H9 (cell line): ENCODE measurements around the gene ACSS2. TPM values are rescaled to one million over a fixed set of nuclear protein-coding genes. Genes with fewer than 3 reads are reported as not detected.

Experiments used
- DNase-seq: peaks from one replicate; pipeline ENCODE4 v3.0.0-alpha.2; 2017
- H2AFZ ChIP-seq: one replicate; pipeline ENCODE4 v1.6.1; 2013; ENCODE audit warnings: mild to moderate bottlenecking, low read length, control low read depth, moderate library complexity
- H2AK5ac ChIP-seq: 2 replicates; pipeline ENCODE4 v1.6.1; 2013; ENCODE audit warnings: low read length, control low read depth, mixed read lengths; ENCODE audit not compliant: insufficient read length
- H2BK120ac ChIP-seq: one replicate; pipeline ENCODE4 v1.6.1; 2013; ENCODE audit warnings: low read depth, mild to moderate bottlenecking, low read length, control low read depth, inconsistent platforms; ENCODE audit not compliant: poor library complexity, severe bottlenecking
- H2BK12ac ChIP-seq: 2 replicates; pipeline ENCODE4 v1.6.1; 2013; ENCODE audit warnings: low read length, control low read depth, mixed read lengths, low read depth; ENCODE audit not compliant: insufficient read length
- H2BK15ac ChIP-seq: 2 replicates; pipeline ENCODE4 v1.6.1; 2013; ENCODE audit warnings: low read depth, low read length, control low read depth
- H2BK20ac ChIP-seq: one replicate; pipeline ENCODE4 v1.6.1; 2013; ENCODE audit warnings: low read depth, mild to moderate bottlenecking, low read length, control low read depth, inconsistent platforms; ENCODE audit not compliant: poor library complexity, severe bottlenecking
- H2BK5ac ChIP-seq: 2 replicates; pipeline ENCODE4 v1.6.1; 2013; ENCODE audit warnings: low read length, control low read depth, mixed read lengths; ENCODE audit not compliant: insufficient read length
- H3K14ac ChIP-seq: 2 replicates; pipeline ENCODE4 v1.6.1; 2013; ENCODE audit warnings: low read length, control low read depth; ENCODE audit not compliant: insufficient read depth
- H3K18ac ChIP-seq: 2 replicates; pipeline ENCODE4 v1.6.1; 2013; ENCODE audit warnings: low read depth, mild to moderate bottlenecking, mixed read lengths, low read length, control low read depth; ENCODE audit not compliant: insufficient read length
- H3K23ac ChIP-seq: 2 replicates; pipeline ENCODE4 v1.6.1; 2013; ENCODE audit warnings: low read length, control low read depth, mixed read lengths, low read depth; ENCODE audit not compliant: insufficient read length
- H3K23me2 ChIP-seq: 2 replicates; pipeline ENCODE4 v1.6.1; 2013; ENCODE audit warnings: low read depth, mild to moderate bottlenecking, mixed read lengths, low read length, control low read depth; ENCODE audit not compliant: insufficient read length, poor library complexity, severe bottlenecking
- H3K27ac ChIP-seq: 2 replicates; pipeline ENCODE4 v1.5.1; 2013; ENCODE audit warnings: low read length, control low read depth, mixed read lengths, low read depth; ENCODE audit not compliant: insufficient read length
- H3K27me3 ChIP-seq: 2 replicates; pipeline ENCODE4 v1.6.1; 2013; ENCODE audit warnings: low read length, control low read depth, inconsistent platforms; ENCODE audit not compliant: insufficient read depth
- H3K4ac ChIP-seq: 2 replicates; pipeline ENCODE4 v1.6.1; 2013; ENCODE audit warnings: low read depth, mild to moderate bottlenecking, control low read depth, inconsistent platforms, low read length, moderate library complexity
- H3K4me1 ChIP-seq: 2 replicates; pipeline ENCODE4 v1.6.1; 2013; ENCODE audit warnings: low read length, control low read depth, inconsistent platforms; ENCODE audit not compliant: insufficient read depth
- H3K4me2 ChIP-seq: 2 replicates; pipeline ENCODE4 v1.6.1; 2013; ENCODE audit warnings: low read length, control low read depth, mixed read lengths; ENCODE audit not compliant: insufficient read length, insufficient read depth
- H3K56ac ChIP-seq: 2 replicates; pipeline ENCODE4 v1.6.1; 2013; ENCODE audit warnings: low read depth, mild to moderate bottlenecking, mixed read lengths, low read length, control low read depth; ENCODE audit not compliant: insufficient read length
- H3K79me1 ChIP-seq: 2 replicates; pipeline ENCODE4 v1.6.1; 2013; ENCODE audit warnings: low read depth, mild to moderate bottlenecking, moderate library complexity, low read length, control low read depth, inconsistent platforms; ENCODE audit not compliant: insufficient read depth, poor library complexity, severe bottlenecking
- H3K79me2 ChIP-seq: 2 replicates; pipeline ENCODE4 v1.6.1; 2013; ENCODE audit warnings: low read length, control low read depth, inconsistent platforms; ENCODE audit not compliant: insufficient read depth
- H3K9ac ChIP-seq: 2 replicates; pipeline ENCODE4 v1.6.1; 2013; ENCODE audit warnings: low read length, control low read depth, mixed read lengths; ENCODE audit not compliant: insufficient read length; ENCODE audit errors: extremely low read depth
- H3K9me3 ChIP-seq: one replicate; pipeline ENCODE4 v1.6.1; 2013; ENCODE audit warnings: low read depth, low read length, inconsistent platforms; ENCODE audit not compliant: control insufficient read depth
- H3T11ph ChIP-seq: one replicate; pipeline ENCODE4 v1.6.1; 2013; ENCODE audit warnings: mild to moderate bottlenecking, low read length, control low read depth, inconsistent platforms
- H4K20me1 ChIP-seq: one replicate; pipeline ENCODE4 v1.6.1; 2013; ENCODE audit not compliant: control insufficient read depth, insufficient read length, insufficient read depth
- H4K5ac ChIP-seq: 2 replicates; pipeline ENCODE4 v1.6.1; 2013; ENCODE audit warnings: low read depth, mild to moderate bottlenecking, mixed read lengths, low read length, control low read depth; ENCODE audit not compliant: insufficient read length
- H4K8ac ChIP-seq: replicated peaks from 2 replicates; pipeline ENCODE4 v1.6.1; 2013; ENCODE audit warnings: low read length, control low read depth, mixed read lengths, low read depth; ENCODE audit not compliant: insufficient read length
- H4K91ac ChIP-seq: 2 replicates; pipeline ENCODE4 v1.6.1; 2013; ENCODE audit warnings: low read depth, mild to moderate bottlenecking, moderate library complexity, mixed read lengths, low read length, control low read depth; ENCODE audit not compliant: insufficient read length
- H3K27ac Mint-ChIP-seq, 3 experiments: 2 replicates in 2 of 3; 3 replicates in 1 of 3; pipeline ENCODE4 v1.8.0; 2020 to 2021; ENCODE audit warnings: mixed read lengths in 3 of 3, mild to moderate bottlenecking in 1 of 3, moderate library complexity in 1 of 3
- H3K27me3 Mint-ChIP-seq: 2 replicates; pipeline ENCODE4 v1.8.0; 2021; ENCODE audit warnings: low read depth, mild to moderate bottlenecking, moderate library complexity, mixed read lengths
- H3K36me3 Mint-ChIP-seq, 3 experiments: 2 replicates in 2 of 3; 3 replicates in 1 of 3; pipeline ENCODE4 v1.8.0; 2020 to 2021; ENCODE audit warnings: low read depth in 3 of 3, mixed read lengths in 3 of 3; ENCODE audit not compliant: insufficient read depth in 1 of 3
- H3K4me1 Mint-ChIP-seq, 2 experiments: 2 replicates each; pipeline ENCODE4 v1.8.0; 2020; ENCODE audit warnings: mixed read lengths in 2 of 2
- H3K4me3 Mint-ChIP-seq, 2 experiments: 2 replicates in 1 of 2; 3 replicates in 1 of 2; pipeline ENCODE4 v1.8.0; 2020 to 2021; ENCODE audit warnings: mild to moderate bottlenecking in 2 of 2, mixed read lengths in 2 of 2, moderate library complexity in 1 of 2
- H3K9me3 Mint-ChIP-seq, 2 experiments: 2 replicates in 1 of 2; 3 replicates in 1 of 2; pipeline ENCODE4 v1.8.0; 2020; ENCODE audit warnings: mild to moderate bottlenecking in 2 of 2, mixed read lengths in 2 of 2, moderate library complexity in 1 of 2
- WGBS: extraction: QIAGEN DNeasy Blood & Tissue Kit; methylation state at CpG from one replicate; pipeline ENCODE4 v1.1.7; 2013; ENCODE audit warnings: missing lambda C conversion rate, low lambda C conversion rate, mixed read lengths; ENCODE audit not compliant: insufficient read length; ENCODE audit errors: extremely low coverage; 5-methylcytosine and 5-hydroxymethylcytosine counted together
- total RNA-seq: library from RNA; stranded (reverse); gene quantifications from 2 replicates; pipeline ENCODE4 v1.2.1, GENCODE V29; 2021
- TF ChIP-seq, protein P1 (sequence below): fragments of 200-600 bp; sonication (generic); conservative IDR thresholded peaks from 3 replicates; pipeline ENCODE4 v1.8.0; 2021; ENCODE audit warnings: antibody characterized with exemption, mild to moderate bottlenecking

Gene ACSS2
- total RNA-seq, 1 experiment from 2014 or later = 15.4 TPM

DNA sequence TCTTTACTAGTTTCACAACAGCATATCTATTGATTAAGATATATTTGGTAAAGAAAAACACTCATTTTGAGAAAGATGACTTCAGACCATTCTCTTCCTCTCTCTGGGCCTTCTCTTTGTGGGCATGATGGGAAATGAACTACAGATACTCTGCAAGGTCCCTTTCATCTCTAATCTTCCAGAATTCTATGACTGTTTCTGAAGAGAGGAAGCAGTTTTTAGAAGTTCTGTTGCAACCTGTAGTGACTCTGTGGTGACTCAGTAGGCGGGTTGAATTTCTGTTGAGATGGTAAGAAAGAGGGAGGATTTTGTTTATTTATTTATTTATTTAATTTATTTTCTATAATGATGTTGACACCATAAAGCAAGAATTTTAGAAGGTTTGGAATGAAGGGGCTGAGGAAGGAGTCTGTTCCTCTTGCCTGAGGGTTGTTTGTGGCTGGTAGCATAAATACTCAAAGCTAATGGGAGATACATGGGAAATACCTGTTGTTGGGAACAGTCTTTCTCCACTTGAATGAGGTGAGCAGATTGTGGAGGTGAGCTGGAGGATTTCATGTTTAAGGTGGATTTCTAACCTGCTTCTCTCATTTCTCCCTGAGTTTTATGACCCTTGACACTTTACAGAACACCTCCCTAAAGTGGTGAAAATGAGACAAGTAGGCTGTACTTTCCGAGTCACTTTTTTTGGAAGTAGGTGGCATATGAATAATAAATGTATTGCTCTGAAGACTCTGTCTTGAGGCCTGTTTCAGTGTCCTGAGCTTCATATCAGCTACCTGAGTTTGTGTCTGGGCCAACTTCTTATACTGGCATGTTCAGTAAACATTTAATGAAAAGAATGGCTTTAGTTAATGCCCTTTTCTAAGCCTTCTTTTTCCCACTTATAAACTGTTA lies 15.0 kb downstream of the ACSS2 start:
- Mint-ChIP-seq H3K36me3 (no peaks in the 10 kb centered on the region; a peak in 1 of 7 replicates), H3K27ac (0 out of 7 replicates have a peak overlapping the region, but pooled peaks of 1 of the 3 experiments have one; percentile 8), H3K4me3 (no peak overlapping the region), H3K27me3 (no peaks in the 10 kb centered on the region), H3K4me1 (peaks cover 0 to 3% of the 10 kb centered on the region in 2 experiments; a peak in 1 of 4 replicates), H3K9me3 (no peaks in the 10 kb centered on the region)
- H2BK12ac ChIP-seq = no peak overlapping the region
- no peak overlapping the region for H2BK120ac ChIP-seq
- no peaks in the 10 kb centered on the region for H4K20me1 ChIP-seq
- no peaks in the 10 kb centered on the region for H3K9me3 ChIP-seq
- H3K14ac ChIP-seq = no peak overlapping the region
- H3K4ac ChIP-seq = no peak overlapping the region
- H3K9ac ChIP-seq = no peak overlapping the region
- no peak overlapping the region for H2AFZ ChIP-seq
- no peak overlapping the region for H2BK15ac ChIP-seq
- no peak overlapping the region for H3K27ac ChIP-seq
- no peak overlapping the region for H3K18ac ChIP-seq
- no peak overlapping the region for H2BK20ac ChIP-seq
- WGBS = no CpG with 5 or more reads among the region's 2 CpGs
- no peaks in the 10 kb centered on the region; the same call in 1 of the 2 replicates for H3K79me2 ChIP-seq
- H3K23me2 ChIP-seq = no peaks in the 10 kb centered on the region
- no peak overlapping the region for H4K8ac ChIP-seq
- H2AK5ac ChIP-seq = no peak overlapping the region
- no peak overlapping the region for H2BK5ac ChIP-seq
- no peak overlapping the region for H3K4me2 ChIP-seq
- no peak overlapping the region for H3K56ac ChIP-seq
- no peaks in the 10 kb centered on the region for H3K4me1 ChIP-seq
- H4K5ac ChIP-seq = no peak overlapping the region
- DNase-seq = no peak
- H3K23ac ChIP-seq = no peak overlapping the region
- H3K79me1 ChIP-seq = no peaks in the 10 kb centered on the region
- TF ChIP-seq, protein P1, sequence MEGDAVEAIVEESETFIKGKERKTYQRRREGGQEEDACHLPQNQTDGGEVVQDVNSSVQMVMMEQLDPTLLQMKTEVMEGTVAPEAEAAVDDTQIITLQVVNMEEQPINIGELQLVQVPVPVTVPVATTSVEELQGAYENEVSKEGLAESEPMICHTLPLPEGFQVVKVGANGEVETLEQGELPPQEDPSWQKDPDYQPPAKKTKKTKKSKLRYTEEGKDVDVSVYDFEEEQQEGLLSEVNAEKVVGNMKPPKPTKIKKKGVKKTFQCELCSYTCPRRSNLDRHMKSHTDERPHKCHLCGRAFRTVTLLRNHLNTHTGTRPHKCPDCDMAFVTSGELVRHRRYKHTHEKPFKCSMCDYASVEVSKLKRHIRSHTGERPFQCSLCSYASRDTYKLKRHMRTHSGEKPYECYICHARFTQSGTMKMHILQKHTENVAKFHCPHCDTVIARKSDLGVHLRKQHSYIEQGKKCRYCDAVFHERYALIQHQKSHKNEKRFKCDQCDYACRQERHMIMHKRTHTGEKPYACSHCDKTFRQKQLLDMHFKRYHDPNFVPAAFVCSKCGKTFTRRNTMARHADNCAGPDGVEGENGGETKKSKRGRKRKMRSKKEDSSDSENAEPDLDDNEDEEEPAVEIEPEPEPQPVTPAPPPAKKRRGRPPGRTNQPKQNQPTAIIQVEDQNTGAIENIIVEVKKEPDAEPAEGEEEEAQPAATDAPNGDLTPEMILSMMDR = no peak
- H4K91ac ChIP-seq = no peak overlapping the region
- no peak overlapping the region for H3T11ph ChIP-seq
- H3K27me3 ChIP-seq = no peaks in the 10 kb centered on the region
